Endothelial cell of umbilical vein (primary cell): ENCODE data around the gene KCNK10.

Source experiments
- CTCF ChIP-seq, 2 donors: IDR thresholded peaks; 1 replicate in 1 of 2; 2 replicates in 1 of 2; pipeline ENCODE4 v1.5.1; 2011; ENCODE audit warnings: low read length in 2 of 2, mild to moderate bottlenecking in 2 of 2, moderate library complexity in 2 of 2, control low read depth in 1 of 2, inconsistent platforms in 1 of 2, low read depth in 1 of 2; ENCODE audit not compliant: insufficient read depth in 1 of 2; ENCODE audit errors: extremely low read depth in 1 of 2
- EZH2 ChIP-seq: IDR thresholded peaks from 2 replicates; pipeline ENCODE4 v1.6.1; 2012; ENCODE audit warnings: borderline replicate concordance, low read depth, mild to moderate bottlenecking, moderate library complexity, low read length, inconsistent platforms; ENCODE audit not compliant: severe bottlenecking
- POLR2AphosphoS5 ChIP-seq: IDR thresholded peaks from 2 replicates; pipeline ENCODE4 v1.6.1; 2012; ENCODE audit warnings: low read depth, mild to moderate bottlenecking, control low read depth, low read length, moderate library complexity; ENCODE audit not compliant: insufficient read depth

GRCh38 chr14:88170333-88170732 lies 152.7 kb downstream of the KCNK10 start:
- no peak for TF ChIP-seq CTCF (IDR thresholded peaks at IDR 0.05; ENCODE audit: extremely low read depth in 1 of 2, insufficient read depth in 1 of 2, low read depth in 1 of 2, low read length in 2 of 2)
- TF ChIP-seq POLR2AphosphoS5: no peak
- no peak for TF ChIP-seq EZH2
